RWPE2 (cell line): Measurements from ENCODE around the gene ZMYND19.

Experiments used
- ATAC-seq: fragments of 200-7000 bp; cut with Tn5 transposase; 3 replicates; pipeline ENCODE4 v1.9.1; 2021; ENCODE audit warnings: low read depth
- DNase-seq: peaks from one replicate; pipeline ENCODE4 v3.0.0-alpha.2; 2020; ENCODE audit warnings: low spot score
- H3K27ac ChIP-seq: fragments of 450-650 bp; 2 replicates; pipeline ENCODE4 v1.5.1; 2017; ENCODE audit warnings: mild to moderate bottlenecking; ENCODE audit not compliant: poor library complexity, severe bottlenecking
- H3K27me3 ChIP-seq: fragments of 250-450 bp; sonication (Bioruptor Pico); 2 replicates; pipeline ENCODE4 v1.5.1; 2021; ENCODE audit warnings: mild to moderate bottlenecking, moderate library complexity; ENCODE audit not compliant: insufficient read depth, poor library complexity, severe bottlenecking
- H3K36me3 ChIP-seq: fragments of 250-450 bp; sonication (Bioruptor Pico); 2 replicates; pipeline ENCODE4 v1.5.1; 2020; ENCODE audit warnings: low read depth, mild to moderate bottlenecking, moderate library complexity
- H3K4me1 ChIP-seq: fragments of 250-450 bp; sonication (Bioruptor Pico); 2 replicates; pipeline ENCODE4 v1.5.1; 2021; ENCODE audit warnings: mild to moderate bottlenecking, moderate library complexity; ENCODE audit not compliant: insufficient read depth, poor library complexity, severe bottlenecking
- H3K4me3 ChIP-seq: fragments of 250-450 bp; sonication (Bioruptor Pico); 2 replicates; pipeline ENCODE4 v1.5.1; 2021; ENCODE audit warnings: mild to moderate bottlenecking, moderate library complexity; ENCODE audit not compliant: severe bottlenecking
- H3K9me3 ChIP-seq: fragments of 250-450 bp; sonication (Bioruptor Pico); 2 replicates; pipeline ENCODE4 v1.5.1; 2021; ENCODE audit warnings: mild to moderate bottlenecking, moderate library complexity; ENCODE audit not compliant: severe bottlenecking
- CTCF ChIP-seq: fragments of 450-650 bp; IDR thresholded peaks from one replicate; pipeline ENCODE4 v1.5.1; 2017; ENCODE audit warnings: mild to moderate bottlenecking, moderate library complexity; ENCODE audit not compliant: poor library complexity, severe bottlenecking

The ZMYND19 gene

GRCh38 chr9:137619240-137620047, 29.1 kb upstream of the ZMYND19 start:
- TF ChIP-seq CTCF = no peak
- Histone ChIP-seq H3K36me3 (peaks cover 46% of the 10 kb centered on the region), H3K4me3 (peak overlapping the region; percentile 80), H3K4me1 (peaks cover 13% of the 10 kb centered on the region), H3K27me3 (no peaks in the 10 kb centered on the region), H3K9me3 (no peaks in the 10 kb centered on the region), H3K27ac (peak overlapping the region; percentile 99)
- ATAC-seq (peak; percentile 21; the same call in 2 of the 3 replicates), DNase-seq (no peak)

GRCh38 chr9:137618105-137619067, 28.1 kb upstream of the ZMYND19 start, which contains the start of gene EHMT1:
TSS of gene EHMT1 (plus strand) at chr9:137619005. CDS start at chr9:137619029, 24 bp downstream.
- peaks cover 57% of the 10 kb centered on the region for H3K36me3 ChIP-seq

GRCh38 chr9:137615387-137615871, 25.1 kb upstream of the ZMYND19 start:
- peaks cover 44% of the 10 kb centered on the region for H3K36me3 ChIP-seq
- peak overlapping the region; percentile 99 for H3K27ac ChIP-seq
- H3K27me3 ChIP-seq = no peaks in the 10 kb centered on the region
- H3K4me3 ChIP-seq = no peak overlapping the region
- DNase-seq (no peak), ATAC-seq (no peak)
- peaks cover 38% of the 10 kb centered on the region for H3K4me1 ChIP-seq
- H3K9me3 ChIP-seq = no peaks in the 10 kb centered on the region
- TF ChIP-seq CTCF = no peak

More at GRCh38 chr9:137618105-137619067, 28.1 kb upstream of the ZMYND19 start, which contains the start of gene EHMT1:
- Histone ChIP-seq H3K9me3 (no peaks in the 10 kb centered on the region), H3K4me1 (peaks cover 15% of the 10 kb centered on the region), H3K27me3 (no peaks in the 10 kb centered on the region), H3K27ac (peak within 1 kb of the TSS; percentile 99), H3K4me3 (peak within 1 kb of the TSS; percentile 80)
- peak; percentile 77 for DNase-seq
- TF ChIP-seq CTCF = peak; percentile 19
- ATAC-seq = peak; percentile 47

GRCh38 chr9:137614631-137615386, 24.5 kb upstream of the ZMYND19 start:
- ATAC-seq (no peak), DNase-seq (no peak)
- no peaks in the 10 kb centered on the region for H3K27me3 ChIP-seq
- peaks cover 43% of the 10 kb centered on the region for H3K36me3 ChIP-seq
- peaks cover 34% of the 10 kb centered on the region for H3K4me1 ChIP-seq
- H3K27ac ChIP-seq = peak overlapping the region; percentile 99
- H3K9me3 ChIP-seq = no peaks in the 10 kb centered on the region
- no peak for TF ChIP-seq CTCF
- H3K4me3 ChIP-seq = no peak overlapping the region
